Measurements from ENCODE around the gene NRXN3.

The NRXN3 gene

GRCh38 chr14:78959674-78960264 lies 789.6 kb downstream of the NRXN3 start:
- Histone ChIP-seq H3K27me3 (replicated peaks; ENCODE audit: control insufficient read depth, insufficient read depth, low read length, poor library complexity, severe bottlenecking) (no peaks in the 10 kb centered on the region), H3K4me1 (ENCODE audit: control insufficient read depth, insufficient read depth, low read length, poor library complexity, severe bottlenecking) (no peaks in the 10 kb centered on the region), H3K9me3 (ENCODE audit: control insufficient read depth, low read length) (no peaks in the 10 kb centered on the region), H3K4me3 (ENCODE audit: insufficient read depth, low read depth, low read length, poor library complexity, severe bottlenecking) (no peak overlapping the region), H3K36me3 (ENCODE audit: control insufficient read depth, insufficient read depth, low read length) (no peaks in the 10 kb centered on the region), H3K27ac (ENCODE audit: insufficient read depth, low read length, poor library complexity, severe bottlenecking) (no peak overlapping the region)
- DNase-seq: peak in 1 of 3 donors; percentile 8

DNA sequence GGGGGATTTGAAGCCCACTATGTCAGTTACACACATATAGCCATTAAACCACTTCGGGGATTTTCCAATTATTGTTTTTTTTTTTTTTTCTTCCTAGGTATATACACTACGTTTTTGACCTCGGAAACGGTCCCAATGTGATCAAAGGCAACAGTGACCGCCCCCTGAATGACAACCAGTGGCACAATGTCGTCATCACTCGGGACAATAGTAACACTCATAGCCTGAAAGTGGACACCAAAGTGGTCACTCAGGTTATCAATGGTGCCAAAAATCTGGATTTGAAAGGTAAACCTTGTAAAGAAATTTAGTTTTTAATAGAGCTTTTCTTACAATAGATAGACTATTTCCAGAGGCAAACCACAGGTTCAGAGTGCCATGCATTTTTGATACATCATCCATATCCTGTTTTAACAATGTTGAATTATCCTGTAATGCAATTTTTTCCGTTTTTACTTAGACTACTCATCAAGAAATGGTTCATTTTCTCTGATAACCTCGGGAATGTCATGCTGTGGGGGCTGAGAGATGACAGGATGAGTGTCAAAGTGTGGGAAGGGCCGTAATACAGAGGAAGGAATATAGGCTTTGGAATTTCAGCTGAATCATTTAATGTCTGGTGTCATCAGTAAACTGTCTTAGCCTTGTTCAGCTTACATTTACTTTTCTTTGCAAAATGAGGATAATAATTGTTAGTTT lies 797.1 kb downstream of the NRXN3 start:
- Histone ChIP-seq H3K9me3 (ENCODE audit: control insufficient read depth, low read length) (no peaks in the 10 kb centered on the region), H3K4me1 (ENCODE audit: control insufficient read depth, insufficient read depth, low read length, poor library complexity, severe bottlenecking) (no peaks in the 10 kb centered on the region), H3K4me3 (ENCODE audit: insufficient read depth, low read depth, low read length, poor library complexity, severe bottlenecking) (no peak overlapping the region), H3K36me3 (ENCODE audit: control insufficient read depth, insufficient read depth, low read length) (no peaks in the 10 kb centered on the region), H3K27ac (ENCODE audit: insufficient read depth, low read length, poor library complexity, severe bottlenecking) (no peak overlapping the region), H3K27me3 (replicated peaks; ENCODE audit: control insufficient read depth, insufficient read depth, low read length, poor library complexity, severe bottlenecking) (no peaks in the 10 kb centered on the region)
- DNase-seq: no peak

- Histone ChIP-seq H3K4me3 (ENCODE audit: insufficient read depth, low read depth, low read length, poor library complexity, severe bottlenecking) (no peak overlapping the region), H3K36me3 (ENCODE audit: control insufficient read depth, insufficient read depth, low read length) (no peaks in the 10 kb centered on the region), H3K27me3 (replicated peaks; ENCODE audit: control insufficient read depth, insufficient read depth, low read length, poor library complexity, severe bottlenecking) (no peaks in the 10 kb centered on the region), H3K27ac (ENCODE audit: insufficient read depth, low read length, poor library complexity, severe bottlenecking) (no peak overlapping the region), H3K9me3 (ENCODE audit: control insufficient read depth, low read length) (no peaks in the 10 kb centered on the region), H3K4me1 (ENCODE audit: control insufficient read depth, insufficient read depth, low read length, poor library complexity, severe bottlenecking) (no peaks in the 10 kb centered on the region)
- DNase-seq: no peak
Measured at GRCh38 chr14:78968265-78968664, 798.1 kb downstream of the NRXN3 start.

DNA sequence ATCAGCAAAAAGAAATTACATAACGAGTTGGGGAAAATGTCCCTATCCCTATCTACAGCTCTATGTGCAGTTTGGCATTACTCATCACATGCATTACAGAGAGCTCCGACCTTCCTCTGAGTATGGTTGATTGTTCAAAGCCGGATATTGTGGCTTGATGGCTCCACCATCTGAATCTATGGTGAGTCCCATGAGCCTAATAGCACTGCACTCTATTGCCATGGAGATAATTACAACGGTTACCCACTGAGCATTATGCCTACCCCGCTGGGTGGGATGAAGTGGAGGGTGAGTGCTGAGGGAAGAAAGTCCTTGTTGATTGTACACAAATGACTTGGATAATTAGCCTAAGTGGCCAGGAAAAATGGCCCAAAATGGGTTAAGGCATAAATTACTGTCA lies 800.5 kb downstream of the NRXN3 start:
- Histone ChIP-seq H3K27me3 (replicated peaks; ENCODE audit: control insufficient read depth, insufficient read depth, low read length, poor library complexity, severe bottlenecking) (no peaks in the 10 kb centered on the region), H3K4me3 (ENCODE audit: insufficient read depth, low read depth, low read length, poor library complexity, severe bottlenecking) (no peak overlapping the region), H3K4me1 (ENCODE audit: control insufficient read depth, insufficient read depth, low read length, poor library complexity, severe bottlenecking) (no peaks in the 10 kb centered on the region), H3K27ac (ENCODE audit: insufficient read depth, low read length, poor library complexity, severe bottlenecking) (no peak overlapping the region), H3K9me3 (ENCODE audit: control insufficient read depth, low read length) (no peaks in the 10 kb centered on the region), H3K36me3 (ENCODE audit: control insufficient read depth, insufficient read depth, low read length) (no peaks in the 10 kb centered on the region)
- no peak for DNase-seq

- no peak overlapping the region for H3K4me3 ChIP-seq (ENCODE audit: insufficient read depth, low read depth, low read length, poor library complexity, severe bottlenecking)
- no peaks in the 10 kb centered on the region for H3K9me3 ChIP-seq (ENCODE audit: control insufficient read depth, low read length)
- H3K27me3 ChIP-seq (replicated peaks; ENCODE audit: control insufficient read depth, insufficient read depth, low read length, poor library complexity, severe bottlenecking): no peaks in the 10 kb centered on the region
- H3K4me1 ChIP-seq (ENCODE audit: control insufficient read depth, insufficient read depth, low read length, poor library complexity, severe bottlenecking): no peaks in the 10 kb centered on the region
- no peak for DNase-seq
- no peaks in the 10 kb centered on the region for H3K36me3 ChIP-seq (ENCODE audit: control insufficient read depth, insufficient read depth, low read length)
- no peak overlapping the region for H3K27ac ChIP-seq (ENCODE audit: insufficient read depth, low read length, poor library complexity, severe bottlenecking)
Measured at GRCh38 chr14:78972440-78972839, 802.3 kb downstream of the NRXN3 start.

DNA sequence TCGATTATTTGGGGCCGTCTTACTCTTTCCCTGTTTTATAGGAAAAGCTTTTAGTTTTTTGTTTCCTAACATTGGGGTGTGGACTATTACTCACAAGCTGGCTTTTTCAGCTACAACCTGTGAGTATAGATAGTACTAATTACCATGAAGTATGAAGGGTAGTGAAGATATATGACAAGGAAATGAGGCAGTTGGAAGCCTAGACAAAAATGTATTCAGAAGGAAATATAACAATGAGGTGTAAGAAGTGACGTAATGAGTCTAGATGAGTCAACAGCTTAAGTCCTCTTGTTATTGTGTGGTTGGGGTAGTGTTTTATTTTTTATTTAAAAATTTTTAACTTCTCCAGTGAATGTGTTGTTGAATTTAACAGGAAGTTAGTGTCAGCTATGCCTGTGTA lies 804.5 kb downstream of the NRXN3 start:
- Histone ChIP-seq H3K27ac (ENCODE audit: insufficient read depth, low read length, poor library complexity, severe bottlenecking) (no peak overlapping the region), H3K4me1 (ENCODE audit: control insufficient read depth, insufficient read depth, low read length, poor library complexity, severe bottlenecking) (no peaks in the 10 kb centered on the region), H3K9me3 (ENCODE audit: control insufficient read depth, low read length) (no peaks in the 10 kb centered on the region), H3K27me3 (replicated peaks; ENCODE audit: control insufficient read depth, insufficient read depth, low read length, poor library complexity, severe bottlenecking) (no peaks in the 10 kb centered on the region), H3K36me3 (ENCODE audit: control insufficient read depth, insufficient read depth, low read length) (no peaks in the 10 kb centered on the region), H3K4me3 (ENCODE audit: insufficient read depth, low read depth, low read length, poor library complexity, severe bottlenecking) (no peak overlapping the region)
- DNase-seq: no peak

DNA sequence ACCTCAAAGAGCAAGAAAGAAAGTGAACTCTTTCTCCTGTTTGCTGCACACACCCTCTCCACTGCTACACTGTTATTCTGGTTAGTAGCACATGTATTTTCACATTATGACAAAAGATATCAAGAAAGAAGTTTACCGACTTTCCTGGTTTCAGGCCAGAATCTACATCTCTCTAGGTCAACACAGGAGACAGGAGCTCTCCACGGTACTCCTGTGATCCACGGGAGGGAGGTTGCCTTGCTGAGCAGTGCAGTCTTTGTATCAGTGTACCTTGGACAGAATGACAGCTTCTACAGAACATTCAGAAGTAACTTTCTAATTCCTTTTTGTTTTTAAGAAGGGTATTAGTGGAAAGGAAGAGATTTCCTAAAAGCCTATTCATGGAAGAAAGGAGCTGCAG lies 805.6 kb downstream of the NRXN3 start:
- Histone ChIP-seq H3K4me3 (ENCODE audit: insufficient read depth, low read depth, low read length, poor library complexity, severe bottlenecking) (no peak overlapping the region), H3K36me3 (ENCODE audit: control insufficient read depth, insufficient read depth, low read length) (no peaks in the 10 kb centered on the region), H3K27ac (ENCODE audit: insufficient read depth, low read length, poor library complexity, severe bottlenecking) (no peak overlapping the region)

GRCh38 chr14:78978896-78979295 lies 808.7 kb downstream of the NRXN3 start:
- Histone ChIP-seq H3K4me3 (ENCODE audit: insufficient read depth, low read depth, low read length, poor library complexity, severe bottlenecking) (no peak overlapping the region), H3K36me3 (ENCODE audit: control insufficient read depth, insufficient read depth, low read length) (no peaks in the 10 kb centered on the region), H3K27ac (ENCODE audit: insufficient read depth, low read length, poor library complexity, severe bottlenecking) (no peak overlapping the region), H3K9me3 (ENCODE audit: control insufficient read depth, low read length) (no peaks in the 10 kb centered on the region), H3K4me1 (ENCODE audit: control insufficient read depth, insufficient read depth, low read length, poor library complexity, severe bottlenecking) (no peaks in the 10 kb centered on the region), H3K27me3 (replicated peaks; ENCODE audit: control insufficient read depth, insufficient read depth, low read length, poor library complexity, severe bottlenecking) (no peaks in the 10 kb centered on the region)
- no peak for DNase-seq

More for the DNA sequence above, 805.6 kb downstream of the NRXN3 start:
- Histone ChIP-seq H3K27me3 (replicated peaks; ENCODE audit: control insufficient read depth, insufficient read depth, low read length, poor library complexity, severe bottlenecking) (no peaks in the 10 kb centered on the region), H3K9me3 (ENCODE audit: control insufficient read depth, low read length) (no peaks in the 10 kb centered on the region), H3K4me1 (ENCODE audit: control insufficient read depth, insufficient read depth, low read length, poor library complexity, severe bottlenecking) (no peaks in the 10 kb centered on the region)
- no peak for DNase-seq

DNA sequence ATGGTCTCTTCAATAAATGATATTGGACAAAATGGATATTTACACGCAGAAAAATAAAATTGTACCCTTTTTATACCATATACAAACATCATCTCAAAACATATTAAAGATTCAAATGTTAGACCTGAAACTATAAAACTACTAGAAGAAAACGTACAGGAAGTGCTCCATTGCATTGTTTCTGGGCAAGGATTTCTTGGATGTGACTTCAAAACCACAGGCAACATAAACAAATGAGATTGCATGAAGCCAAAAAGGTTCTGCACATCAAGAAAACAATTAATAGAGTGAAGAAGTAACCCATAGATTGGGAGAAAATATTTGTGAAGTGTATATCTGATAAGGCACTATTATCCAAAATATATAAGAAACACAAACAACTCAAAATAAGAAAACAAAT lies 812.4 kb downstream of the NRXN3 start:
- Histone ChIP-seq H3K9me3 (ENCODE audit: control insufficient read depth, low read length) (no peaks in the 10 kb centered on the region), H3K36me3 (ENCODE audit: control insufficient read depth, insufficient read depth, low read length) (no peaks in the 10 kb centered on the region), H3K4me1 (ENCODE audit: control insufficient read depth, insufficient read depth, low read length, poor library complexity, severe bottlenecking) (no peaks in the 10 kb centered on the region), H3K27ac (ENCODE audit: insufficient read depth, low read length, poor library complexity, severe bottlenecking) (no peak overlapping the region), H3K27me3 (replicated peaks; ENCODE audit: control insufficient read depth, insufficient read depth, low read length, poor library complexity, severe bottlenecking) (no peaks in the 10 kb centered on the region), H3K4me3 (ENCODE audit: insufficient read depth, low read depth, low read length, poor library complexity, severe bottlenecking) (no peak overlapping the region)
- no peak for DNase-seq

- H3K27me3 ChIP-seq (replicated peaks; ENCODE audit: control insufficient read depth, insufficient read depth, low read length, poor library complexity, severe bottlenecking): no peaks in the 10 kb centered on the region
- H3K36me3 ChIP-seq (ENCODE audit: control insufficient read depth, insufficient read depth, low read length): no peaks in the 10 kb centered on the region
- no peak for DNase-seq
- no peaks in the 10 kb centered on the region for H3K9me3 ChIP-seq (ENCODE audit: control insufficient read depth, low read length)
- H3K4me3 ChIP-seq (ENCODE audit: insufficient read depth, low read depth, low read length, poor library complexity, severe bottlenecking): no peak overlapping the region
- no peaks in the 10 kb centered on the region for H3K4me1 ChIP-seq (ENCODE audit: control insufficient read depth, insufficient read depth, low read length, poor library complexity, severe bottlenecking)
- H3K27ac ChIP-seq (ENCODE audit: insufficient read depth, low read length, poor library complexity, severe bottlenecking): no peak overlapping the region
Measured at GRCh38 chr14:78983126-78983525, 813.0 kb downstream of the NRXN3 start.

Data from effector memory CD4-positive, alpha-beta T cell (primary cell).